ENCODE measurements around the gene PGC. TPM values are rescaled to one million over a fixed set of nuclear protein-coding genes. Genes with fewer than 3 reads are reported as not detected.
A peak's percentile ranks its signal among the peaks of the same experiment; 100 is the strongest.

The PGC gene
- total and polyA plus RNA-seq, 7 donors: 0.07 to 12.6 (median 9.2) TPM; not detected in 4

- no peak for DNase-seq
- no peaks in the 10 kb centered on the region for H3K9me3 ChIP-seq
- H3K27me3 ChIP-seq: no peaks in the 10 kb centered on the region
- intact Hi-C loops (cut with DNase I): no loop called here
- H3K27ac ChIP-seq: peak overlapping the region in 3 of 4 donors; percentile 9 to 29 (median 19)
- H3K4me1 ChIP-seq: peaks cover 0 to 32% (median 14%) of the 10 kb centered on the region in 4 donors
- H3K36me3 ChIP-seq: peaks cover 0 to 16% (median 2%) of the 10 kb centered on the region in 4 donors
- WGBS, 2 donors: 83 to 85% methylated on average over 15 of the region's 15 CpGs
- no peak overlapping the region for H3K4me3 ChIP-seq
- TF ChIP-seq POLR2AphosphoS5 (IDR thresholded peaks at IDR 0.05) (no peak), POLR2A (IDR thresholded peaks at IDR 0.05) (no peak), EP300 (IDR thresholded peaks at IDR 0.05) (no peak), CTCF (IDR thresholded peaks at IDR 0.05) (no peak)
These were observed 49.1 kb downstream of the PGC start for GRCh38 chr6:41697861-41698781.

- intact Hi-C loops (cut with DNase I): no loop called here
- no peak for DNase-seq
- 93 to 94% methylated on average over 6 of the region's 6 CpGs for WGBS, 2 donors
- Histone ChIP-seq H3K9me3 (no peaks in the 10 kb centered on the region), H3K36me3 (peaks cover 0 to 16% (median 0%) of the 10 kb centered on the region in 4 donors), H3K27ac (no peak overlapping the region), H3K4me3 (no peak overlapping the region), H3K27me3 (no peaks in the 10 kb centered on the region), H3K4me1 (peaks cover 0 to 30% (median 9%) of the 10 kb centered on the region in 4 donors)
- no peak for TF ChIP-seq POLR2A (IDR thresholded peaks at IDR 0.05)
- TF ChIP-seq POLR2AphosphoS5 (IDR thresholded peaks at IDR 0.05): no peak
- TF ChIP-seq CTCF (IDR thresholded peaks at IDR 0.05): no peak
- TF ChIP-seq EP300 (IDR thresholded peaks at IDR 0.05): no peak
These were observed 50.4 kb downstream of the PGC start for GRCh38 chr6:41696788-41697187.

GRCh38 chr6:41695825-41696224 is 51.4 kb downstream of the PGC start:
- WGBS, 2 donors: 91 to 95% methylated on average over 6 of the region's 6 CpGs
- peaks cover 0 to 28% (median 9%) of the 10 kb centered on the region in 4 donors for H3K4me1 ChIP-seq
- DNase-seq: no peak

GRCh38 chr6:41694815-41695526 is 52.2 kb downstream of the PGC start:
- TF ChIP-seq POLR2A (IDR thresholded peaks at IDR 0.05) (no peak), POLR2AphosphoS5 (IDR thresholded peaks at IDR 0.05) (no peak), CTCF (IDR thresholded peaks at IDR 0.05) (no peak), EP300 (IDR thresholded peaks at IDR 0.05) (no peak)
- no peaks in the 10 kb centered on the region for H3K9me3 ChIP-seq
- 74 to 79% methylated on average over 6 of the region's 6 CpGs for WGBS, 2 donors
- H3K4me3 ChIP-seq: no peak overlapping the region
- peaks cover 0 to 24% (median 9%) of the 10 kb centered on the region in 4 donors for H3K4me1 ChIP-seq
- peaks cover 9 to 28% (median 10%) of the 10 kb centered on the region in 4 donors for H3K36me3 ChIP-seq
- no peaks in the 10 kb centered on the region for H3K27me3 ChIP-seq
- no peak for DNase-seq
- no peak overlapping the region for H3K27ac ChIP-seq
- intact Hi-C loops (cut with DNase I): no loop called here

More at GRCh38 chr6:41695825-41696224, 51.4 kb downstream of the PGC start:
- Histone ChIP-seq H3K9me3 (no peaks in the 10 kb centered on the region), H3K27me3 (no peaks in the 10 kb centered on the region), H3K27ac (no peak overlapping the region), H3K36me3 (peaks cover 2 to 20% (median 3%) of the 10 kb centered on the region in 4 donors), H3K4me3 (no peak overlapping the region)
- no peak for TF ChIP-seq CTCF (IDR thresholded peaks at IDR 0.05)
- TF ChIP-seq POLR2AphosphoS5 (IDR thresholded peaks at IDR 0.05): no peak
- TF ChIP-seq EP300 (IDR thresholded peaks at IDR 0.05): no peak
- no peak for TF ChIP-seq POLR2A (IDR thresholded peaks at IDR 0.05)
- intact Hi-C loops (cut with DNase I): no loop called here

Measured in sigmoid colon (tissue), 7 donors.